Fibroblast of lung (primary cell): ENCODE data around the gene SPRY1. TPM values are rescaled to one million over a fixed set of nuclear protein-coding genes. Genes with fewer than 3 reads are reported as not detected.

ENCODE experiments used
- DNase-seq, 2 donors: peaks; one replicate each; pipeline versions ENCODE4 v3.0.0 to v3.0.0-alpha.2; 2010; ENCODE audit warnings: low read depth in 2 of 2
- H2AFZ ChIP-seq: 2 replicates; pipeline ENCODE4 v1.5.1; 2012; ENCODE audit warnings: low read length, control low read depth, inconsistent platforms
- H3K27ac ChIP-seq: 2 replicates; pipeline ENCODE4 v1.5.1; 2011; ENCODE audit warnings: low read length, control low read depth; ENCODE audit not compliant: insufficient read depth
- H3K27me3 ChIP-seq: 2 replicates; pipeline ENCODE4 v1.5.1; 2011; ENCODE audit warnings: mild to moderate bottlenecking, low read length; ENCODE audit not compliant: control insufficient read depth, insufficient read depth
- H3K36me3 ChIP-seq: 2 replicates; pipeline ENCODE4 v1.5.1; 2011; ENCODE audit warnings: low read length; ENCODE audit not compliant: control insufficient read depth, insufficient read depth
- H3K4me1 ChIP-seq: 2 replicates; pipeline ENCODE4 v1.5.1; 2011; ENCODE audit warnings: low read length; ENCODE audit not compliant: control insufficient read depth, insufficient read depth; ENCODE audit errors: extremely low read depth
- H3K4me2 ChIP-seq: 2 replicates; pipeline ENCODE4 v1.5.1; 2011; ENCODE audit warnings: low read length, control low read depth; ENCODE audit not compliant: insufficient read depth; ENCODE audit errors: extremely low read depth
- H3K4me3 ChIP-seq, 4 experiments: fragments of 200-600 bp in 1 of 4; sonication (generic) in 1 of 4; replicated peaks in 1 of 4; 2 replicates each; pipeline ENCODE4 v1.5.1; 2011 to 2016; ENCODE audit warnings: low read length in 4 of 4, low read depth in 3 of 4, mild to moderate bottlenecking in 3 of 4, control low read depth in 2 of 4, inconsistent platforms in 1 of 4, mixed read lengths in 1 of 4; ENCODE audit not compliant: insufficient read depth in 1 of 4; ENCODE audit errors: control extremely low read depth in 1 of 4
- H3K79me2 ChIP-seq: 2 replicates; pipeline ENCODE4 v1.5.1; 2012; ENCODE audit warnings: mild to moderate bottlenecking, low read length, inconsistent platforms; ENCODE audit not compliant: control insufficient read depth, insufficient read depth
- H3K9ac ChIP-seq: 2 replicates; pipeline ENCODE4 v1.5.1; 2011; ENCODE audit warnings: mild to moderate bottlenecking, low read length, control low read depth; ENCODE audit not compliant: insufficient read depth
- H3K9me3 ChIP-seq: 2 replicates; pipeline ENCODE4 v1.5.1; 2012; ENCODE audit warnings: low read depth, low read length; ENCODE audit not compliant: control insufficient read depth, insufficient read depth
- H4K20me1 ChIP-seq: 2 replicates; pipeline ENCODE4 v1.5.1; 2011; ENCODE audit warnings: low read length; ENCODE audit not compliant: control insufficient read depth, insufficient read depth; ENCODE audit errors: extremely low read depth
- EZH2 ChIP-seq: IDR thresholded peaks from 2 replicates; pipeline ENCODE4 v1.5.1; 2012; ENCODE audit warnings: low read length, control low read depth, mild to moderate bottlenecking; ENCODE audit errors: missing control alignments
- polyA plus RNA-seq, 2 donors: library from polyadenylated mRNA; depleted of rRNA in 1 of 2; stranded (reverse) in 1 of 2; unstranded in 1 of 2; fragments of >200 nt; gene quantifications; 2 replicates each; pipeline ENCODE4 v1.2.1, GENCODE V29; 2011 to 2012; ENCODE audit warnings: missing spikeins in 1 of 2
- total RNA-seq: library from RNA; depleted of rRNA; stranded (reverse); fragments of >200 nt; gene quantifications from 2 replicates; pipeline ENCODE4 v1.2.1, GENCODE V29; 2014
- TF ChIP-seq, protein P1 (sequence below), 2 donors: IDR thresholded peaks in 1 of 2; conservative IDR thresholded peaks in 1 of 2; 1 replicate in 1 of 2; 2 replicates in 1 of 2; pipeline ENCODE4 v1.5.1; 2011 to 2012; ENCODE audit warnings: low read length in 2 of 2, control low read depth in 1 of 2, inconsistent platforms in 1 of 2, low read depth in 1 of 2, mild to moderate bottlenecking in 1 of 2

SPRY1 gene
- total and polyA plus RNA-seq, 2 donors (not counting 1 experiment from before 2014, with no cell fraction given), result 21.3 to 23.9 TPM

DNA sequence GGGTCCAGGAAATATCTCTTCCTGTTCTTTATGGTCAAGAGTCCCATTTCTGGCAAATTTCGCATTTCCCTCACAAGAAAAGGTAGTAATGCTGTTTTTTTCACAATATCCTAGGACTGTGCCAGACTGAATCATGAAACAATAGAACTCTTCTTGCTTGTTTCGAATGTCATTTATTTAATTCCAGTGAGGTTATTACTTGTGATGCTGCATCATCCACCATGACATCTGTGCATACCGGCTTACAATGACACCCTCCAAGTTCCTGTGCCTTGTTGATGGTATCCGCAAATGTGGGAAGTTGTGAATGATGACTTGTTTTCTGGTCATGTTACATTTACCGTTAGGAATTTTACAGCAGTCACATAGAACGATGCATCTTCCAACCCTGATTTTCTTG is 42.9 kb upstream of the SPRY1 start:
- H3K4me1 ChIP-seq, result no peaks in the 10 kb centered on the region
- no peak overlapping the region for H3K4me2 ChIP-seq
- no peaks in the 10 kb centered on the region for H3K27me3 ChIP-seq
- H3K9ac ChIP-seq, result no peak overlapping the region
- no peaks in the 10 kb centered on the region for H4K20me1 ChIP-seq
- no peak overlapping the region for H3K4me3 ChIP-seq
- no peak overlapping the region for H2AFZ ChIP-seq
- H3K79me2 ChIP-seq, result no peaks in the 10 kb centered on the region
- DNase-seq, result peak in 1 of 2 donors; percentile 38
- no peak for TF ChIP-seq EZH2
- TF ChIP-seq, protein P1, sequence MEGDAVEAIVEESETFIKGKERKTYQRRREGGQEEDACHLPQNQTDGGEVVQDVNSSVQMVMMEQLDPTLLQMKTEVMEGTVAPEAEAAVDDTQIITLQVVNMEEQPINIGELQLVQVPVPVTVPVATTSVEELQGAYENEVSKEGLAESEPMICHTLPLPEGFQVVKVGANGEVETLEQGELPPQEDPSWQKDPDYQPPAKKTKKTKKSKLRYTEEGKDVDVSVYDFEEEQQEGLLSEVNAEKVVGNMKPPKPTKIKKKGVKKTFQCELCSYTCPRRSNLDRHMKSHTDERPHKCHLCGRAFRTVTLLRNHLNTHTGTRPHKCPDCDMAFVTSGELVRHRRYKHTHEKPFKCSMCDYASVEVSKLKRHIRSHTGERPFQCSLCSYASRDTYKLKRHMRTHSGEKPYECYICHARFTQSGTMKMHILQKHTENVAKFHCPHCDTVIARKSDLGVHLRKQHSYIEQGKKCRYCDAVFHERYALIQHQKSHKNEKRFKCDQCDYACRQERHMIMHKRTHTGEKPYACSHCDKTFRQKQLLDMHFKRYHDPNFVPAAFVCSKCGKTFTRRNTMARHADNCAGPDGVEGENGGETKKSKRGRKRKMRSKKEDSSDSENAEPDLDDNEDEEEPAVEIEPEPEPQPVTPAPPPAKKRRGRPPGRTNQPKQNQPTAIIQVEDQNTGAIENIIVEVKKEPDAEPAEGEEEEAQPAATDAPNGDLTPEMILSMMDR (conservative IDR thresholded peaks at IDR 0.05 in 1 of 2, IDR thresholded peaks at IDR 0.05 in 1 of 2; ENCODE audit: low read depth in 1 of 2, low read length in 2 of 2), result no peak
- no peaks in the 10 kb centered on the region for H3K9me3 ChIP-seq
- H3K36me3 ChIP-seq, result no peaks in the 10 kb centered on the region
- no peak overlapping the region for H3K27ac ChIP-seq

DNA sequence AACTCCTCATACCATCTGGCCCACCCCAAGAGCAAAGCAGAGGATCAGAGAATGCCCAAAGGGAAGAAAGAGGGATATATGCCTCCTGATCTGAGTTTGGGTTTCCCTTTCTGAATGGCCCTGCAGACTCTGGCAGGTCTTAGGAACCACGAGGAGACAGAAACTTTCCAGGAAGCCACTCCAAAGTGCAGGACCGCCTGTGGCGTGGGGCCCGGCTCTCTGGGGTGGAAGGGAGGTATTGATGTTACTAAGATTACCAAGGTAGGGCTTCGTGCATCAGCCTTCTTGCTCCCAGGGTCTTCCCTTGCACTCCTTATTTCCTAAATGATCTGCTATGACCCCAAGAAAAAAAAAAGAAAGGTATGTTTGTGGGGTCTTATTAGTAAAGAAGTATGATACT is 41.9 kb upstream of the SPRY1 start:
- Histone ChIP-seq H4K20me1 (no peaks in the 10 kb centered on the region), H3K4me1 (no peaks in the 10 kb centered on the region), H3K4me2 (no peak overlapping the region), H3K36me3 (no peaks in the 10 kb centered on the region), H3K9ac (no peak overlapping the region), H3K79me2 (no peaks in the 10 kb centered on the region), H3K27me3 (no peaks in the 10 kb centered on the region), H3K4me3 (no peak overlapping the region), H3K27ac (no peak overlapping the region), H3K9me3 (no peaks in the 10 kb centered on the region), H2AFZ (no peak overlapping the region)
- TF ChIP-seq, protein P1 (conservative IDR thresholded peaks at IDR 0.05 in 1 of 2, IDR thresholded peaks at IDR 0.05 in 1 of 2; ENCODE audit: low read depth in 1 of 2, low read length in 2 of 2), result no peak
- no peak for TF ChIP-seq EZH2
- no peak for DNase-seq

DNA sequence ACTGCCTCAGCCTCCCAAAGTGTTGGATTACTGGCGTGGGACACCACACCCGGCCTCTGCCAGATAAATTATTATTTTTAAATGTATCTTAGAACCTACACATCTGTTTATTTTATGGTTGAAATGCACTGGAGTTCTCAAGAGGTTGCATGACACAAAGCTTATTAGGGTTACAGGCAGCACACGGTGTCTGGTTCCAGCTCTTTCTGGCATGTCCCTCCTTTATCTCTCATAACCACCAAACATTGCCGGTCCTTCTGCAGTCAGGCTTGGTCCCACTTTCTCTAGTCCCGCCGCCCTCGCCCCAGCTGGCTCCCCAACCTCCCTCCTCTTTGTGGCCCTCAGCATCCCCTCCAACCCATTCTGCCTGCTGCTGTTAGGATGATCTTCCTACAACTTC is 39.7 kb upstream of the SPRY1 start:
- Histone ChIP-seq H3K27me3 (no peaks in the 10 kb centered on the region), H2AFZ (no peak overlapping the region), H4K20me1 (no peaks in the 10 kb centered on the region), H3K36me3 (no peaks in the 10 kb centered on the region), H3K4me2 (no peak overlapping the region), H3K9me3 (no peaks in the 10 kb centered on the region), H3K9ac (no peak overlapping the region), H3K79me2 (no peaks in the 10 kb centered on the region), H3K4me1 (no peaks in the 10 kb centered on the region), H3K4me3 (no peak overlapping the region), H3K27ac (no peak overlapping the region)
- no peak for DNase-seq
- TF ChIP-seq, protein P1 (conservative IDR thresholded peaks at IDR 0.05 in 1 of 2, IDR thresholded peaks at IDR 0.05 in 1 of 2; ENCODE audit: low read depth in 1 of 2, low read length in 2 of 2), result no peak
- no peak for TF ChIP-seq EZH2
